Liver (tissue), 9 donors: Measurements from ENCODE around the gene DSG2. TPM values are rescaled to one million over a fixed set of nuclear protein-coding genes. Genes with fewer than 3 reads are reported as not detected.
A peak's percentile ranks its signal among the peaks of the same experiment; 100 is the strongest.

Experiments
- DNase-seq: peaks from one replicate; pipeline ENCODE4 v3.0.0-alpha.2; 2017; ENCODE audit warnings: low spot score
- H3K27ac ChIP-seq, 2 donors: one replicate each; pipeline ENCODE4 v1.7.0; 2013; ENCODE audit warnings: inconsistent platforms in 2 of 2, low read length in 2 of 2, control low read depth in 1 of 2, low read depth in 1 of 2, mild to moderate bottlenecking in 1 of 2
- H3K27me3 ChIP-seq, 4 donors: one replicate each; pipeline versions ENCODE4 v1.6.1 to v1.7.0; 2013; ENCODE audit warnings: low read length in 3 of 4, inconsistent platforms in 1 of 4, mild to moderate bottlenecking in 1 of 4, moderate library complexity in 1 of 4; ENCODE audit not compliant: control insufficient read depth in 4 of 4, insufficient read depth in 4 of 4
- H3K36me3 ChIP-seq, 4 donors: one replicate each; pipeline versions ENCODE4 v1.6.1 to v1.7.0; 2013; ENCODE audit warnings: low read length in 3 of 4, mild to moderate bottlenecking in 3 of 4, low read depth in 1 of 4, moderate library complexity in 1 of 4; ENCODE audit not compliant: control insufficient read depth in 4 of 4, insufficient read depth in 3 of 4
- H3K4me1 ChIP-seq, 4 donors: one replicate each; pipeline versions ENCODE4 v1.6.1 to v1.7.0; 2013; ENCODE audit warnings: low read length in 3 of 4, mild to moderate bottlenecking in 3 of 4, moderate library complexity in 1 of 4; ENCODE audit not compliant: control insufficient read depth in 4 of 4, insufficient read depth in 4 of 4
- H3K4me3 ChIP-seq, 3 donors: one replicate each; pipeline versions ENCODE4 v1.6.1 to v1.7.0; 2013; ENCODE audit warnings: low read length in 3 of 3, control low read depth in 1 of 3, low read depth in 1 of 3, mild to moderate bottlenecking in 1 of 3
- H3K9ac ChIP-seq, 2 donors: one replicate each; pipeline ENCODE4 v1.7.0; 2013; ENCODE audit warnings: low read length in 2 of 2, mild to moderate bottlenecking in 2 of 2, moderate library complexity in 2 of 2, control low read depth in 1 of 2, low read depth in 1 of 2
- H3K9me3 ChIP-seq, 4 donors: one replicate each; pipeline versions ENCODE4 v1.6.1 to v1.7.0; 2013; ENCODE audit warnings: low read length in 3 of 4; ENCODE audit not compliant: control insufficient read depth in 4 of 4
- ATF3 ChIP-seq: IDR thresholded peaks from 2 replicates; pipeline ENCODE4 v1.6.1; 2016; ENCODE audit warnings: antibody characterized with exemption
- EGR1 ChIP-seq, 2 donors: IDR thresholded peaks; 2 replicates each; pipeline ENCODE4 v1.6.1; 2016 to 2018; ENCODE audit warnings: antibody characterized with exemption in 2 of 2, low read depth in 2 of 2
- FOXA1 ChIP-seq: IDR thresholded peaks from 2 replicates; pipeline ENCODE4 v1.6.1; 2016; ENCODE audit warnings: antibody characterized with exemption
- FOXA2 ChIP-seq: IDR thresholded peaks from 2 replicates; pipeline ENCODE4 v1.6.1; 2016; ENCODE audit warnings: antibody characterized with exemption
- GABPA ChIP-seq, 2 donors: IDR thresholded peaks in 1 of 2; conservative IDR thresholded peaks in 1 of 2; 2 replicates each; pipeline ENCODE4 v1.6.1; 2016; ENCODE audit warnings: antibody characterized with exemption in 2 of 2, mild to moderate bottlenecking in 1 of 2, moderate library complexity in 1 of 2
- HNF4A ChIP-seq, 2 donors: conservative IDR thresholded peaks; 2 replicates each; pipeline ENCODE4 v1.6.1; 2016; ENCODE audit warnings: antibody characterized with exemption in 2 of 2, mild to moderate bottlenecking in 2 of 2
- HNF4G ChIP-seq: IDR thresholded peaks from 2 replicates; pipeline ENCODE4 v1.6.1; 2016; ENCODE audit warnings: antibody characterized with exemption
- JUND ChIP-seq, 2 donors: IDR thresholded peaks; 2 replicates each; pipeline ENCODE4 v1.6.1; 2016; ENCODE audit warnings: antibody characterized with exemption in 2 of 2
- MAX ChIP-seq: IDR thresholded peaks from 2 replicates; pipeline ENCODE4 v1.6.1; 2016; ENCODE audit warnings: antibody characterized with exemption
- NR2F2 ChIP-seq: IDR thresholded peaks from 2 replicates; pipeline ENCODE4 v1.6.1; 2016; ENCODE audit warnings: antibody characterized with exemption
- RAD21 ChIP-seq, 2 donors: IDR thresholded peaks; 2 replicates each; pipeline ENCODE4 v1.6.1; 2016; ENCODE audit warnings: antibody characterized with exemption in 2 of 2, mild to moderate bottlenecking in 2 of 2
- REST ChIP-seq: IDR thresholded peaks from 2 replicates; pipeline ENCODE4 v1.6.1; 2016; ENCODE audit warnings: antibody characterized with exemption, mild to moderate bottlenecking
- RXRA ChIP-seq, 2 donors: IDR thresholded peaks; 2 replicates each; pipeline ENCODE4 v1.6.1; 2017 to 2018; ENCODE audit warnings: antibody characterized with exemption in 2 of 2, mild to moderate bottlenecking in 1 of 2
- SP1 ChIP-seq: IDR thresholded peaks from 2 replicates; pipeline ENCODE4 v1.6.1; 2018; ENCODE audit warnings: antibody characterized with exemption, mild to moderate bottlenecking
- TAF1 ChIP-seq: conservative IDR thresholded peaks from 2 replicates; pipeline ENCODE4 v1.6.1; 2016; ENCODE audit warnings: antibody characterized with exemption, mild to moderate bottlenecking
- YY1 ChIP-seq: IDR thresholded peaks from 2 replicates; pipeline ENCODE4 v1.6.1; 2016; ENCODE audit warnings: antibody characterized with exemption, mild to moderate bottlenecking
- ZBTB33 ChIP-seq: IDR thresholded peaks from 2 replicates; pipeline ENCODE4 v1.6.1; 2016; ENCODE audit warnings: antibody characterized with exemption
- WGBS: extraction: QIAGEN DNeasy Blood & Tissue Kit; methylation state at CpG from one replicate; pipeline ENCODE4 v1.1.7; 2013; 5-methylcytosine and 5-hydroxymethylcytosine counted together
- polyA plus RNA-seq, 2 donors: library from polyadenylated mRNA; stranded (reverse) in 1 of 2; unstranded in 1 of 2; fragments of 200-250 nt in 1 of 2; fragments of >200 nt in 1 of 2; fragmentation: Nextera tagmentation in 1 of 2; extraction: Ambion mirVana in 1 of 2; gene quantifications; one replicate each; pipeline versions ENCODE4 v1.2.1 to v1.2.3, GENCODE V29; 2013 to 2015
- total RNA-seq, 2 donors: library from RNA; depleted of rRNA; stranded (reverse); fragments of >200 nt; gene quantifications; one replicate each; pipeline ENCODE4 v1.2.3, GENCODE V29; 2014
- donor health status: healthy.
- donor health status: healthy.
- donor health status: healthy.
- donor health status: healthy.
- donor health status: healthy.

DSG2 gene
- total and polyA plus RNA-seq, 4 donors: 5.4 to 13.9 (median 9.6) TPM

- H3K27ac ChIP-seq: peak overlapping the region; percentile 21 to 67
- TF ChIP-seq HNF4A (conservative IDR thresholded peaks at IDR 0.05) (peak; percentile 16 to 48), SP1 (peak; percentile 83), GABPA (IDR thresholded peaks at IDR 0.05 in 1 of 2, conservative IDR thresholded peaks at IDR 0.05 in 1 of 2) (no peak), RAD21 (IDR thresholded peaks at IDR 0.05) (peak in 1 of 2 donors; percentile 3), FOXA1 (no peak), FOXA2 (no peak), ZBTB33 (no peak), NR2F2 (no peak), RXRA (IDR thresholded peaks at IDR 0.05) (peak; percentile 63 to 67), YY1 (peak; percentile 53), REST (peak; percentile 64), TAF1 (no peak), EGR1 (IDR thresholded peaks at IDR 0.05; ENCODE audit: low read depth in 2 of 2) (no peak)
Measured at GRCh38 chr18:31554776-31555175, 56.8 kb downstream of the DSG2 start.

GRCh38 chr18:31555971-31556747 lies 58.2 kb downstream of the DSG2 start:
- no peaks in the 10 kb centered on the region for H3K9me3 ChIP-seq
- no peak for DNase-seq
- WGBS: 5% methylated on average over 7 of the region's 7 CpGs
- peak; percentile 53 for TF ChIP-seq YY1
- no peak for TF ChIP-seq FOXA1
- TF ChIP-seq RXRA (IDR thresholded peaks at IDR 0.05): no peak
- TF ChIP-seq SP1: no peak
- TF ChIP-seq GABPA (IDR thresholded peaks at IDR 0.05 in 1 of 2, conservative IDR thresholded peaks at IDR 0.05 in 1 of 2): no peak
- TF ChIP-seq ZBTB33: no peak
- TF ChIP-seq EGR1 (IDR thresholded peaks at IDR 0.05; ENCODE audit: low read depth in 2 of 2): no peak
- no peak for TF ChIP-seq REST
- TF ChIP-seq HNF4A (conservative IDR thresholded peaks at IDR 0.05): peak in 1 of 2 donors; percentile 6
- TF ChIP-seq JUND (IDR thresholded peaks at IDR 0.05): no peak
- no peak for TF ChIP-seq ATF3
- TF ChIP-seq FOXA2: no peak
- no peak for TF ChIP-seq MAX
- TF ChIP-seq HNF4G: no peak
- TF ChIP-seq NR2F2: no peak
- peak; percentile 98 for TF ChIP-seq RAD21 (IDR thresholded peaks at IDR 0.05)
- TF ChIP-seq TAF1: no peak

More at GRCh38 chr18:31554776-31555175, 56.8 kb downstream of the DSG2 start:
- peaks cover 3 to 29% (median 24%) of the 10 kb centered on the region in 4 donors for H3K4me1 ChIP-seq
- no peak overlapping the region for H3K9ac ChIP-seq
- 50% methylated on average over 5 of the region's 5 CpGs for WGBS
- no peaks in the 10 kb centered on the region for H3K27me3 ChIP-seq
- H3K4me3 ChIP-seq: no peak overlapping the region
- DNase-seq: no peak
- no peaks in the 10 kb centered on the region for H3K36me3 ChIP-seq
- no peaks in the 10 kb centered on the region for H3K9me3 ChIP-seq

More at GRCh38 chr18:31555971-31556747, 58.2 kb downstream of the DSG2 start:
- Histone ChIP-seq H3K9ac (no peak overlapping the region), H3K27ac (peak overlapping the region in 1 of 2 donors; percentile 27), H3K4me1 (peaks cover 3 to 29% (median 24%) of the 10 kb centered on the region in 4 donors), H3K27me3 (no peaks in the 10 kb centered on the region), H3K36me3 (no peaks in the 10 kb centered on the region), H3K4me3 (no peak overlapping the region)
